ENCODE measurements around the gene GABRR2. TPM values are rescaled to one million over a fixed set of nuclear protein-coding genes. Genes with fewer than 3 reads are reported as not detected.

The GABRR2 gene
- total RNA-seq = 0.75 to 1.3 TPM (median 0.87 TPM) in 3 replicates

DNA sequence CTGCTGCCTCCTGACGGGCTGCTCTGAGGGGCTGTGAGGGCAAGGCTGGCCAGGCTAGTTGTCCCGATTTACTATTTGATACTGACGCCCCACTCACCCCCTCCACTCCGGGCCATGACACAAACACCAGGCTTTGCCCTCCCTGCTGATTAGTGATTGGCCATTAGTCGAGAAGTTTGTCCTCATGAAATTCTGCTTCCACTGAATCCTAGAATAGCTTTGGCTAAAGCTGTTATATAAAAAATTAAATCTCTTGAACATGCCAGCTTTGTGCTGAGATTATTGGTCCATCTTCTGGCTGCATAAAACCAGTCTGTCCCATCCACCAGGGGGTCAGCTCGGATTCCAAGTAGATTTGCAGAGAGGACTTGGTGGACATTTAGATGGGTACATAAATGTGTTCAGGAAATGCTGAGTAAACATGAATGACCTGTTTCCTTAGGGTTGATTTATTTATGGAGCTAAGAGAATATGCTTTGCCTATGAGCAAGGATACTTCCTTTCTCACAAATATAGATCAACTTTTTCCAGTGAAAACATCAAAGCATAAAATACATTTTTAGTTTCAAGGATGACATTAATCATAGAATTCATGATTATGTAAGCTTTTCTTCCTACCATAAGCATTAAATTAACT, at the start of gene GABRR2:
Gene GABRR2, minus strand, starts transcription at position 51 of the 637 bp plus-strand sequence. CDS start 134 bp downstream, outside the sequence.
- TF ChIP-seq, protein P1, sequence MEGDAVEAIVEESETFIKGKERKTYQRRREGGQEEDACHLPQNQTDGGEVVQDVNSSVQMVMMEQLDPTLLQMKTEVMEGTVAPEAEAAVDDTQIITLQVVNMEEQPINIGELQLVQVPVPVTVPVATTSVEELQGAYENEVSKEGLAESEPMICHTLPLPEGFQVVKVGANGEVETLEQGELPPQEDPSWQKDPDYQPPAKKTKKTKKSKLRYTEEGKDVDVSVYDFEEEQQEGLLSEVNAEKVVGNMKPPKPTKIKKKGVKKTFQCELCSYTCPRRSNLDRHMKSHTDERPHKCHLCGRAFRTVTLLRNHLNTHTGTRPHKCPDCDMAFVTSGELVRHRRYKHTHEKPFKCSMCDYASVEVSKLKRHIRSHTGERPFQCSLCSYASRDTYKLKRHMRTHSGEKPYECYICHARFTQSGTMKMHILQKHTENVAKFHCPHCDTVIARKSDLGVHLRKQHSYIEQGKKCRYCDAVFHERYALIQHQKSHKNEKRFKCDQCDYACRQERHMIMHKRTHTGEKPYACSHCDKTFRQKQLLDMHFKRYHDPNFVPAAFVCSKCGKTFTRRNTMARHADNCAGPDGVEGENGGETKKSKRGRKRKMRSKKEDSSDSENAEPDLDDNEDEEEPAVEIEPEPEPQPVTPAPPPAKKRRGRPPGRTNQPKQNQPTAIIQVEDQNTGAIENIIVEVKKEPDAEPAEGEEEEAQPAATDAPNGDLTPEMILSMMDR (IDR thresholded peaks at IDR 0.05; ENCODE audit: unreplicated experiment) = no peak
- DNase-seq (ENCODE audit: low spot score in 2 of 2, unreplicated experiment in 2 of 2) = no peak
- Mint-ChIP-seq H3K36me3 (peaks cover 18% of the 10 kb centered on the region), H3K9me3 (peaks cover 7% of the 10 kb centered on the region), H3K4me1 (peaks cover 23% of the 10 kb centered on the region), H3K27ac (no peak within 1 kb of the TSS), H3K4me3 (no peak within 1 kb of the TSS), H3K27me3 (ENCODE audit: low read depth) (peaks cover under 1% of the 10 kb centered on the region)

DNA sequence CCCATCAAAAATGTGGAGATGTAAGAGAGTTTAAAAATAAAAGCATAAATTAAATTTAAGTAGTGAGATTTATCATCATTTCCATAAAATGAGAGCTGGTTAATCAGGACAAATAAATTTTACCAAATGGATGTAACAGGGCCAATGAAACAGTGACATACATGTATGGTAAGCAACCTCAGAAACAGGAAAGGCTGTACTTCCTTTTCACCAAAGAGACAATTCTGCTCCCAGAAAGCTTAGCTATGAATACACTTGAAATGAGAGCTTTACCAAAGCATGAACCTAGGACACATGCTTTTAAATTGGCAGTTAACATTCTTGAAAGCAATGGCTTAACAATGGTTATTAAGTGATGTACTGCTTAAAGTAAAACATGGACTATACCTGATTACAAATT, 49.5 kb upstream of the GABRR2 start:
- no peak overlapping the region for H3K27ac Mint-ChIP-seq
- TF ChIP-seq, protein P1 (IDR thresholded peaks at IDR 0.05; ENCODE audit: unreplicated experiment) = no peak
- H3K4me1 Mint-ChIP-seq = peaks cover 7% of the 10 kb centered on the region
- no peaks in the 10 kb centered on the region for H3K27me3 Mint-ChIP-seq (ENCODE audit: low read depth)
- no peak for DNase-seq (ENCODE audit: low spot score in 2 of 2, unreplicated experiment in 2 of 2)
- no peaks in the 10 kb centered on the region for H3K36me3 Mint-ChIP-seq
- no peaks in the 10 kb centered on the region for H3K9me3 Mint-ChIP-seq
- no peak overlapping the region for H3K4me3 Mint-ChIP-seq

DNA sequence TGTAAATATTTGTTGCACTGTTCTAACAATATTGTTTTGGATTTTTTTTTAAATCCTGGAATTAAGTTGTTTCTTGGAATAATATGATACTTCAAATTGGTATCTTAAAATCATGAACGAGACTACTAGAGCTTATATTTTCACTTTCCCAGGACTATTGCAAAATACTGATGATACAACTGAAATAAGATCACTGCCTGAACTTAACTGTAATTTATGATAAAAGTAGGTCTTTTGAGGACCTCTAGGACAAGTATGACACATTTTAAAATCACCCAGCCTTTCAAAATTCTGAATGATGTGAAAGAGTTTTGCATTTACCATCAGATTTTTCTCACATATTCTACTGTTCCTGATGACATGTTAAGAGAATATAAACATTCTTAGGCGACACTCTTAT, 46.1 kb upstream of the GABRR2 start:
- no peak overlapping the region for H3K27ac Mint-ChIP-seq

DNA sequence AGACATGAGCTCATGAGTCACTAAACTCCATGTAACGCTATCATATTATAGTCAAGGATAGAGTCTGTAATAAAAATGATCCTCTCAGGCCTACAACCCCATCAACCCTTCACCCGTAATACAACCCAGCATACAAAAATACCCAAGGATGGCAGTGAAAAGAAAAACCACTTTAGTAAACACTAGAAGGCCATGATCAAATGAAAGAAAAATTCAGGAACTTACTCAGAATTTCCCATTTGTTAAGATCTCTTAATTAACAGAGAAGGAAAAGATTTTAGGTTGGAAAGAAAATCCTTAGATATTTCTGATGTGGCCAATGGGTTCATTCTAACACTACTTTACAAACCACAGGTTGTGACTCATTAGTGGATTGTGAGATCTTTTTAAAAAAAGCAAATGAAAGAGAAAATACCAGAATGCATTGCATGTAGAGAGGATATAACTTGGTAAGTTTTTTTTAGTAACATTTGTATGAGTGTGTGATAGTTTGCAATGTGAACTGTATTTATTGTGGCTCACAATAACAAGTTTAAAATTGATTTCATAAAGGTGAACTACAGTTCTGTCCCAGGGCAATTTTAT, 45.4 kb upstream of the GABRR2 start:
- Mint-ChIP-seq H3K9me3 (no peaks in the 10 kb centered on the region), H3K36me3 (no peaks in the 10 kb centered on the region), H3K4me3 (no peak overlapping the region), H3K4me1 (no peaks in the 10 kb centered on the region), H3K27me3 (ENCODE audit: low read depth) (no peaks in the 10 kb centered on the region), H3K27ac (no peak overlapping the region)
- TF ChIP-seq, protein P1 (IDR thresholded peaks at IDR 0.05; ENCODE audit: unreplicated experiment) = no peak
- no peak for DNase-seq (ENCODE audit: low spot score in 2 of 2, unreplicated experiment in 2 of 2)

More for the DNA sequence above, 46.1 kb upstream of the GABRR2 start:
- TF ChIP-seq, protein P1 (IDR thresholded peaks at IDR 0.05; ENCODE audit: unreplicated experiment) = no peak
- no peaks in the 10 kb centered on the region for H3K4me1 Mint-ChIP-seq
- no peak overlapping the region for H3K4me3 Mint-ChIP-seq
- DNase-seq (ENCODE audit: low spot score in 2 of 2, unreplicated experiment in 2 of 2) = no peak
- H3K36me3 Mint-ChIP-seq = no peaks in the 10 kb centered on the region
- H3K9me3 Mint-ChIP-seq = no peaks in the 10 kb centered on the region
- H3K27me3 Mint-ChIP-seq (ENCODE audit: low read depth) = no peaks in the 10 kb centered on the region

DNA sequence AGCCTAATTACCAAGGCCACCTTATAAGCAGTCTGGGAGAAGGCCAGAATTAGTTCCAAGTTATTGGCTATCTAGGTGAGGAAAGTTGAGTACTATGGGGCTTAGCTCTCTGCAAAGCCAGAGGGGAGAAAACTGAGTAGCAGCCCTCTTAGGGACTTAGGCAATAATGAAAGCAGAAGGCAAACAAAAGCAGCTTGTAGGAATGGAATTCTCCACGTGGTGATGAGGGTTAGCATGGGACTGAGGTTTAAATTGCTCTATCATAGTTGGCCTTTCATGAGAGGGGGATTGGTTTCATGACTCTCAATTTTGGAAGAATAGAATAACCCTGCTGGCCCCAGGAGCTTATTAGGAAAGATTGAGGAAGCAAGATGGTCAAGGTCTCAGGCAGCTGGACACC, 44.5 kb upstream of the GABRR2 start:
- H3K27ac Mint-ChIP-seq = no peak overlapping the region
- no peaks in the 10 kb centered on the region for H3K9me3 Mint-ChIP-seq
- DNase-seq (ENCODE audit: low spot score in 2 of 2, unreplicated experiment in 2 of 2) = no peak
- H3K27me3 Mint-ChIP-seq (ENCODE audit: low read depth) = no peaks in the 10 kb centered on the region
- TF ChIP-seq, protein P1 (IDR thresholded peaks at IDR 0.05; ENCODE audit: unreplicated experiment) = no peak
- no peak overlapping the region for H3K4me3 Mint-ChIP-seq
- no peaks in the 10 kb centered on the region for H3K4me1 Mint-ChIP-seq
- no peaks in the 10 kb centered on the region for H3K36me3 Mint-ChIP-seq

Measured in mesothelial cell of epicardium (in vitro differentiated cells).